Activated CD8-positive, alpha-beta memory T cell treated with anti-CD3 and anti-CD28 coated beads, Interleukin-2, amount 10 ng/mL, durations not matched to agents 7 days and 5 days (primary cell): ENCODE data around the gene PARVB. TPM values are rescaled to one million over a fixed set of nuclear protein-coding genes. Genes with fewer than 3 reads are reported as not detected.
"Not testable (repeated sequence)": the region's sequence is repeated elsewhere in the genome, so short reads cannot be mapped to it uniquely, and the experiment has no call there.

Source experiments
- ATAC-seq: fragments of 150-1000 bp; cut with Tn5 transposase; one replicate; pipeline ENCODE4 v1.10.0; 2021; ENCODE audit warnings: moderate library complexity
- CTCF ChIA-PET: fragments of 350-600 bp; sonication (Branson Sonifier 250); formaldehyde crosslinking; loops from one replicate; lab custom pipeline; 2021; ENCODE audit warnings: antibody characterized with exemption; lab: Charles Lee
- DNase-seq: peaks from one replicate; pipeline ENCODE4 v3.0.0-alpha.2; 2020
- H3K27ac Mint-ChIP-seq: one replicate; pipeline ENCODE4 v1.8.0; 2021; ENCODE audit warnings: mild to moderate bottlenecking, mixed read lengths
- H3K27me3 Mint-ChIP-seq: one replicate; pipeline ENCODE4 v1.8.0; 2021; ENCODE audit warnings: mixed read lengths
- H3K36me3 Mint-ChIP-seq: one replicate; pipeline ENCODE4 v1.8.0; 2021; ENCODE audit warnings: mild to moderate bottlenecking, mixed read lengths
- H3K4me1 Mint-ChIP-seq: one replicate; pipeline ENCODE4 v1.8.0; 2021; ENCODE audit warnings: mixed read lengths
- H3K4me3 Mint-ChIP-seq: one replicate; pipeline ENCODE4 v1.8.0; 2021; ENCODE audit warnings: mild to moderate bottlenecking, moderate library complexity, mixed read lengths
- H3K9me3 Mint-ChIP-seq: one replicate; pipeline ENCODE4 v1.8.0; 2022; ENCODE audit warnings: low read depth, mixed read lengths
- total RNA-seq, 2 experiments: library from RNA; stranded (reverse); gene quantifications; one replicate each; pipeline ENCODE4 v1.2.3, GENCODE V29; 2021

The PARVB gene
- total RNA-seq, 2 experiments from 2014 or later = 56.9 to 66.9 TPM

DNA sequence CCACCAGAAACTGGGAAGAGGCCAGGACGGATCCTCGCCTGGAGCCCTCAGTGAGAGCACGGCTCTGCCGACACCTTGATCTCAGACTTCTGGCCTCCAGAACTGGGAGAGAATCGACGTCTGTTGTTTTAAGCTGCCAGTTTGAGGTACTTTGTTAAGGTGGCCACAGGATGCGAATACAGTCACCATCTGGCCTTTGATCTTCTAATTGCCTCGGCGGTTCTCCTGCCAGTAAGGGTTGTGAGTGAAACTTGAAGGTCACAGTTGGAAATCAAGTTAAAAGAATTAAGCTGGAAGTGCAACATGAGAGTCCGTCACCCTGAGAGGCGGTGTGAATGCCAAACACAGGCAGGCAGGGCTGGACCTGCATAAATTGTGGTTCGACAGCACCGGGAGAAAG is 27.9 kb downstream of the PARVB start:
- Mint-ChIP-seq H3K27ac (no peak overlapping the region), H3K27me3 (no peaks in the 10 kb centered on the region), H3K36me3 (peaks cover 2% of the 10 kb centered on the region), H3K4me1 (peaks cover 22% of the 10 kb centered on the region), H3K9me3 (no peaks in the 10 kb centered on the region), H3K4me3 (no peak overlapping the region)
- CTCF ChIA-PET = interaction anchor here (1.0 kb wide), 1 partner anchor 34 kb away, joined by 3 read pairs; no protein-coding TSS in a partner anchor
- no peak for DNase-seq
- ATAC-seq = no peak

DNA sequence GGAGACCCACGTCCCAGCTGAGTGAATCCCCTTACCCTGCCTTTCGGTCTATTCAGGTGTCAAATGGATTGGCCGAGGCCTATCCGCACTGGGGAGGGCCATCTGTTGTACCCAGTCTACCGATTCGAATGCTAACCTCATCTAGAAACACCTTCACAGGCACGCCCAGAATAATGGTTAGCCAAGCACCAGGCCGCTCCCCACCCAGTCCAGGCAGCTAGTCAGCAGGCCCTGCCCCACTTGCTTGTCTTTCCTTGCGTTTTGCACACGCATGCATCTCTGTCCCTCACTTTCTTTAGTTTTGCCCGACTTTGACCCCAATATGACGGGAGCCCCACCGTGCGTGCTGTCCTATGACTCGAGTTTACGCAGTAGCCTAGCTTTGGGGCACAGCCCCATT is 31.7 kb downstream of the PARVB start:
- Mint-ChIP-seq H3K27me3 (no peaks in the 10 kb centered on the region), H3K27ac (no peak overlapping the region), H3K36me3 (peaks cover 17% of the 10 kb centered on the region), H3K4me3 (no peak overlapping the region), H3K4me1 (peaks cover 15% of the 10 kb centered on the region), H3K9me3 (peaks cover 7% of the 10 kb centered on the region)
- CTCF ChIA-PET = no interaction called here
- DNase-seq (no peak), ATAC-seq (no peak)

GRCh38 chr22:44056649-44057048 is 32.5 kb downstream of the PARVB start:
- not testable (repeated sequence) for H3K27ac Mint-ChIP-seq, ATAC-seq, H3K9me3 Mint-ChIP-seq, DNase-seq, H3K27me3 Mint-ChIP-seq, H3K4me3 Mint-ChIP-seq
- CTCF ChIA-PET = interaction anchor here (0.8 kb wide), 1 partner anchor 9 kb away, joined by 3 read pairs; no protein-coding TSS in a partner anchor
- peaks cover 11% of the 10 kb centered on the region for H3K4me1 Mint-ChIP-seq
- H3K36me3 Mint-ChIP-seq = peaks cover 18% of the 10 kb centered on the region

DNA sequence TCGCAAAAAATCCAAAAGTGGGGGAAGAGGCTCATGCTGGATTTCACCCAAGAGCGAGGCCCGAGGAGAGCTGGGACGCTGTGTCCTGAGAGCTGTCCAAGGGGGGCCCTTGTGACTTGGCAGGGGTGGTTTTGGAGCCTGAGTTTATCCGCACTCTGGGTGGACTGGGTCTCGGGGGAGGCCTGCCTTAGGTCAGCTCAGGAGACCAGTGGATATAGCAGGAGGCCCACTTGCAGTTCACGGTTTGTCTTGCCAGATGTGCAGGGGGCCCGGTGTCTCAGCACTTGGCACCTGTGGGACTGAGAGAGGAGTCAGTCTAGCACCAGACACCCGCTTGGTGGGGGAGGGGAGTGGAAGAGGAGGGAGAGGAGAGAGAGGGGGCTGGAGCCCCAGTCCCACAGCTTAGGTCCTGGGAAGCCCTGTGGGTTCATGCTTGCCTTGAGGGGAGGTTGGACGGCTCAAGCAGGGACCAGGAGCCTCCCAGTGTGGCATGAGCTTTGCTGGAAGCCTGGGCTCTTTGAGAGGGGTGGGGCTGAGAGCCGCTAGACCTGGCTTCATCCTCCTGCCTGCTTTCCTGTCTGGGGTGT is 33.4 kb downstream of the PARVB start:
- no peak for ATAC-seq
- Mint-ChIP-seq H3K27me3 (no peaks in the 10 kb centered on the region), H3K4me3 (no peak overlapping the region), H3K27ac (no peak overlapping the region), H3K36me3 (peaks cover 17% of the 10 kb centered on the region), H3K9me3 (peaks cover 7% of the 10 kb centered on the region), H3K4me1 (peaks cover 13% of the 10 kb centered on the region)
- no peak for DNase-seq
- CTCF ChIA-PET = interaction anchor here (0.8 to 0.9 kb wide), 2 partner anchors 10 to 64 kb away, joined by 3 read pairs; no protein-coding TSS in a partner anchor

DNA sequence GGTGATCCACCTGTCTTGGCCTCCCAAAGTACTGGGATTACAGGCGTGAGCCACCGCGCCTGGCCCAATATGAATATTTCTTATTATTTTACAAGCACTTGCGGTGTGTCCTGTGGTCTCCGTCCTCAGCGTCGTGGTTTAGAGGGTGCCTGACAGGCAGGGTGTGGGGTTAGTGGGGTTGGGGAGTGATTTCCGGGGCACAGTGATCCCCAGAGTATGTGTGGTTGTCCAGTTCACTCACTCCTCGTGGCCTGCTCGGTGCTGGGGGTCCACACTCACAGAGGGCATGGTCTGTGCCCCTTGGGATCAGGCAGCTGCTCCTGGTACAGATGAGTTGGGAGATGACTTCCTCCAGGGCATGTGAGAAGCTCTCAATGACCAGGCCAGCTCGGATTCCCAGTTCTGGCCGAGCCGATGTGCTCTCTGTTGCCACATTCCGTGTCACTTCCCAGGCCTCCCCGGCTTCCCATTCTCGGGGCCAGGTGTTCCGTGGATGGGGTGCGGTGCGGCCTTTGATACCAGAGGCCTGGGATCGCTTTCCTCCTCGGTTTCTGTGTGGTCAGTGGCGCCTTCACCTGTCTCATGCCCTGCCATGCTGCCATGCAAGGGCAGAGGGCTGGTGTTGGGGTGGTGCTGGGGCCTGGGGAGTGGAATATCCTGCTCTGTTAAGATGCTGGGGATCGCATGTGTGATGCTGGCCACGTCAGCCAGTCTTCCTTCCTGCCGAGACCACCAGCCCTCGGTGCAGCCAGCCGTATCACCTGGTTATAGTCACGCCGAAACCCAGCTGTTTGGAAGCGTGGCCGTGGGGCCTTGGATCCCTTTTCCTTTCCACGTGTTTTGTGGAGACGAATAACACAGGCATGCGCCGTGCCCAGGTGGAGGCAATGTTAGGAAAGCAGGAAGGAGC is 39.6 kb downstream of the PARVB start:
- peaks cover 15% of the 10 kb centered on the region for H3K36me3 Mint-ChIP-seq
- H3K9me3 Mint-ChIP-seq = peaks cover 7% of the 10 kb centered on the region
- no peak overlapping the region for H3K4me3 Mint-ChIP-seq
- no peak overlapping the region for H3K27ac Mint-ChIP-seq
- ATAC-seq (peak; percentile 51), DNase-seq (no peak)
- CTCF ChIA-PET = interaction anchor here (2.3 kb wide), 1 partner anchor 70 kb away, joined by 10 read pairs; no protein-coding TSS in a partner anchor
- H3K4me1 Mint-ChIP-seq = peaks cover 34% of the 10 kb centered on the region
- H3K27me3 Mint-ChIP-seq = no peaks in the 10 kb centered on the region

GRCh38 chr22:44067033-44067432 is 42.9 kb downstream of the PARVB start:
- ATAC-seq (no peak), DNase-seq (no peak)
- Mint-ChIP-seq H3K4me1 (peaks cover 25% of the 10 kb centered on the region), H3K9me3 (no peaks in the 10 kb centered on the region), H3K36me3 (no peaks in the 10 kb centered on the region), H3K27ac (no peak overlapping the region), H3K4me3 (no peak overlapping the region), H3K27me3 (no peaks in the 10 kb centered on the region)
- CTCF ChIA-PET = no interaction called here

DNA sequence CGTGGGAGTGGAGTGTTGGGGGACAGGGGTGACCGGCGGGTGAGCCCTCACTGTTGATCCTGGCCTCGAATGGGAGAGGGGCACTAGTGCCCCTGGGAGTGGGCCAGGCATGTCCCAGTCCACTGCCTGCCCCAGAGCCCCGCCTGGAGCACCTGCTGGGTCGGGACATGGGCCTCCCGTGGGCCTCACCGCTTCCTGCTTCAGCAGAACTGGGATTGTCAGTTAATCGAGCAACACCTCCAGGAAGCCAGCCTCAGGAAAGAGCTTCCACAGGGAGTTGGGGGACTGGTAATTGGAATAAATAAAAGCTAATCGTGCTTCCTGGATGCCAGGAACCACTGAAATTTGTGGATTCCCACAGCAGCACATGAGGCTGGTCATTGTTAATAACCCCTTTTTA is 43.8 kb downstream of the PARVB start:
- peaks cover 24% of the 10 kb centered on the region for H3K4me1 Mint-ChIP-seq
- H3K9me3 Mint-ChIP-seq = no peaks in the 10 kb centered on the region
- DNase-seq (no peak), ATAC-seq (no peak)
- CTCF ChIA-PET = interaction anchor here (2.1 kb wide), 1 partner anchor 75 kb away, joined by 9 read pairs; no protein-coding TSS in a partner anchor
- H3K36me3 Mint-ChIP-seq = no peaks in the 10 kb centered on the region
- no peak overlapping the region for H3K27ac Mint-ChIP-seq
- H3K27me3 Mint-ChIP-seq = no peaks in the 10 kb centered on the region
- no peak overlapping the region for H3K4me3 Mint-ChIP-seq

DNA sequence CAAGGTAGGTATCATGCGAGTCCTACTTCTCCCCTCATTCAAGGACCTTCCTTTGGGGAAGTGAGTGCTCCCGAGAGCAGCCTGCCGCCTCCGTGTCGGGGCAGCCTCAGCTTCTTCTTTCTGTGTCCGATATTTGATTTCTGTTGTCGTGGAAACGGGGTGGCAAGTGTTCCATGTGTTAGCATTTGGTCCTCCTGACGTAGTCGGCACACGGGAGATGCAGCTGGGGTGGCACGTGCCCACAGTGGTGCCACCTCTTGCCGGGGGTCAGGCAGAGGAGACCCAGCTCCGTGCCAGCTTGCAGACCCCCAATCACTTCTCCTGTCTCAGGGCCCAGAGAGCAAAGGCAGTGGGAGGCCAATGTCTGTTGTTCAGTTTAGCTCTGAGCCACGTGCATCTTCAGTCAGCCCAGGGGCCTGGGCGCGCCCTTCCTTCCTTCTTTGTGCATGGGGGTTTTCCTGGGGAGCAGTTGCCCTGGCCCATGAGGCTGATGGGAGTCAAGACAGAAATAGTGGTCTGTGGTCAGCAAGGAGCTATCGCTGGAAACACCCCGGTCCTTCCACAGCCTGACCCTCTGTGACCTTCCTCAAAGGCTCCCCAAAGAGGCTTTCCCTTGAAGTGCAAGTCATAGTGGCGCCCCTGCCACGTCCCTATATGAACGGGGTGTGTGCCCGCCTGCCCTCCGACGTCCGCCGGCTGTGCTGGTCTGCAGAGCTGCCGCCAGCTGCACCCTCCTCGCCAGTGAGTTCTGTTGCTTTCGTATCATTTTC is 44.5 kb downstream of the PARVB start:
- ATAC-seq = no peak
- no peak overlapping the region for H3K27ac Mint-ChIP-seq
- CTCF ChIA-PET = interaction anchor here (1.4 to 2.1 kb wide), 2 partner anchors 13 to 75 kb away, joined by 5 to 9 read pairs; no protein-coding TSS in a partner anchor

DNA sequence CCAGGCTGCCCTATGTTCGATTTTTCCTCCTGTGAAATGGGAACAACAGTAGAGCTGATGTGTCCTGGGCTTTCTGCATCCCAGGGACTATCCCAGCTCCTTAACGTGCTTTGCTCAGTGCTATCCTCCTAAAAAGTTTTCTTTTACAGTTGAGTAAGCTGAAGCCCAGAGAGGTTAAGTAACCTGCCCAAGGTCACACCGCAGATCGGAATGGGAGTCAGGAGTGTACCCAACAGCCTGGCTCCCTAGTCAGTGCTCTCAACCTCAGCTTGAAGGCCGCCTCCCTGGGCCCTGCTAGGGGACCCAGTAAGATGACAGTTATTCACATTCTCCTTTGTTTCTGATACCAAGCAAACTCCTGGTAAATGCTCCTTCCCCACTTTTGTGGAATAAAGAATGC is 45.9 kb downstream of the PARVB start:
- peaks cover 8% of the 10 kb centered on the region for H3K4me1 Mint-ChIP-seq
- no peak overlapping the region for H3K27ac Mint-ChIP-seq
- no peaks in the 10 kb centered on the region for H3K27me3 Mint-ChIP-seq
- no peak overlapping the region for H3K4me3 Mint-ChIP-seq
- CTCF ChIA-PET = interaction anchor here (1.3 kb wide), 1 partner anchor 11 kb away, joined by 6 read pairs; no protein-coding TSS in a partner anchor
- DNase-seq (no peak), ATAC-seq (no peak)
- no peaks in the 10 kb centered on the region for H3K9me3 Mint-ChIP-seq
- H3K36me3 Mint-ChIP-seq = no peaks in the 10 kb centered on the region

More for the DNA sequence above, 44.5 kb downstream of the PARVB start:
- H3K9me3 Mint-ChIP-seq = no peaks in the 10 kb centered on the region
- no peaks in the 10 kb centered on the region for H3K27me3 Mint-ChIP-seq
- peaks cover 20% of the 10 kb centered on the region for H3K4me1 Mint-ChIP-seq
- no peak overlapping the region for H3K4me3 Mint-ChIP-seq
- no peak for DNase-seq
- H3K36me3 Mint-ChIP-seq = no peaks in the 10 kb centered on the region

- CTCF ChIA-PET = interaction anchor here (1.8 to 2.7 kb wide), 2 partner anchors 10 to 79 kb away, joined by 9 to 14 read pairs; no protein-coding TSS in a partner anchor
- Mint-ChIP-seq H3K4me3 (no peak overlapping the region), H3K9me3 (no peaks in the 10 kb centered on the region), H3K36me3 (no peaks in the 10 kb centered on the region), H3K4me1 (peaks cover 7% of the 10 kb centered on the region), H3K27ac (no peak overlapping the region), H3K27me3 (no peaks in the 10 kb centered on the region)
- DNase-seq (no peak), ATAC-seq (no peak)
Observed at GRCh38 chr22:44071781-44072326, 47.8 kb downstream of the PARVB start.

- no peaks in the 10 kb centered on the region for H3K9me3 Mint-ChIP-seq
- H3K4me3 Mint-ChIP-seq = no peak overlapping the region
- CTCF ChIA-PET = no interaction called here
- no peak for DNase-seq
- no peaks in the 10 kb centered on the region for H3K36me3 Mint-ChIP-seq
- no peaks in the 10 kb centered on the region for H3K4me1 Mint-ChIP-seq
- no peak for ATAC-seq
- no peaks in the 10 kb centered on the region for H3K27me3 Mint-ChIP-seq
- no peak overlapping the region for H3K27ac Mint-ChIP-seq
Observed at GRCh38 chr22:44074337-44074984, 50.4 kb downstream of the PARVB start.

DNA sequence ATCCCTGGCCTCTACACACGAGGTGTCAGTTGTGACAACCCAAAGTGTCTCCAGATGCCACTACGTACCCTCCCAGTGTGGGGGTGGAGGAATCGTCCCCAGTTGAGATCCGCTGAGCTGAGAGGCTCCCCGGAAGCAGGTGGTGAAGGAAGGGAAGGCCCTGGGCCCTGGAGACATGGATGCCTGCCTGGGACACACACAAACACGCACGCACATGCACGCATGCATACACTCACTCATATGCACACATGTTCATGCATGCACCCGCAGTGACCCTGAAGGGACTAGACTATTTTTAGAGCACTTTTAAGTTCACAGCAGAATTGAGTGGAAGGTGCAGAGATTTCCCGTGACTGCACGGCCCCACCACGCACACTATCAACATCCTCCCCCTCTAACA is 50.9 kb downstream of the PARVB start:
- Mint-ChIP-seq H3K36me3 (no peaks in the 10 kb centered on the region), H3K4me3 (no peak overlapping the region), H3K9me3 (no peaks in the 10 kb centered on the region), H3K27ac (no peak overlapping the region), H3K4me1 (no peaks in the 10 kb centered on the region), H3K27me3 (no peaks in the 10 kb centered on the region)
- CTCF ChIA-PET = no interaction called here
- ATAC-seq = no peak
- DNase-seq = no peak
